GM13976 (cell line): ENCODE data around the gene EIF4G1.

ENCODE experiments used
- DNase-seq: peaks from one replicate; pipeline ENCODE4 v3.0.0; 2012; ENCODE audit warnings: low spot score
- CTCF ChIP-seq: IDR thresholded peaks from 2 replicates; pipeline ENCODE4 v1.5.1; 2012; ENCODE audit warnings: borderline replicate concordance, mild to moderate bottlenecking; ENCODE audit not compliant: insufficient read depth; ENCODE audit errors: extremely low read depth, missing control alignments, control extremely low read depth
- in situ Hi-C: fragments of 300-500 bp; cut with MboI; formaldehyde crosslinking; loops from one replicate; pipeline ENCODE4 v1.12.0; 2022; ENCODE audit warnings: low sequenced_read_pairs, mixed read lengths, inconsistent platforms; ENCODE audit not compliant: unreplicated experiment

The EIF4G1 gene

GRCh38 chr3:184372296-184372821 lies 58.0 kb downstream of the EIF4G1 start:
- no peak for TF ChIP-seq CTCF
- in situ Hi-C loops, result no loop called here
- no peak for DNase-seq

GRCh38 chr3:184372911-184373310 lies 58.5 kb downstream of the EIF4G1 start:
- DNase-seq, result no peak
- TF ChIP-seq CTCF, result no peak
- in situ Hi-C loops, result no loop called here

- DNase-seq, result no peak
- no peak for TF ChIP-seq CTCF
- in situ Hi-C loops, result no loop called here
Measured at GRCh38 chr3:184373422-184373821, 59.0 kb downstream of the EIF4G1 start.

- no peak for DNase-seq
- TF ChIP-seq CTCF, result no peak
- in situ Hi-C loops, result no loop called here
Measured at GRCh38 chr3:184375747-184376461, 61.5 kb downstream of the EIF4G1 start.

GRCh38 chr3:184377374-184377773 lies 63.0 kb downstream of the EIF4G1 start:
- in situ Hi-C loops, result no loop called here
- no peak for DNase-seq
- TF ChIP-seq CTCF, result no peak

GRCh38 chr3:184377882-184378445 lies 63.6 kb downstream of the EIF4G1 start, which contains the start of gene THPO:
Gene THPO (minus strand): TSS chr3:184378207. CDS start chr3:184376259, 1,948 bp downstream.
- DNase-seq, result no peak
- TF ChIP-seq CTCF, result no peak
- in situ Hi-C loops, result no loop called here
